GM10266 (cell line): ENCODE measurements around the gene DNAH12.
A peak's percentile ranks its signal among the peaks of the same experiment; 100 is the strongest.

Experiments
- DNase-seq: peaks from one replicate; pipeline ENCODE4 v3.0.0; 2012; ENCODE audit errors: extremely low spot score
- TF ChIP-seq, protein P1 (sequence below): IDR thresholded peaks from 2 replicates; pipeline ENCODE4 v1.5.1; 2012; ENCODE audit warnings: mild to moderate bottlenecking, low read depth; ENCODE audit not compliant: control insufficient read depth, insufficient read depth; ENCODE audit errors: missing control alignments

Gene DNAH12

DNA sequence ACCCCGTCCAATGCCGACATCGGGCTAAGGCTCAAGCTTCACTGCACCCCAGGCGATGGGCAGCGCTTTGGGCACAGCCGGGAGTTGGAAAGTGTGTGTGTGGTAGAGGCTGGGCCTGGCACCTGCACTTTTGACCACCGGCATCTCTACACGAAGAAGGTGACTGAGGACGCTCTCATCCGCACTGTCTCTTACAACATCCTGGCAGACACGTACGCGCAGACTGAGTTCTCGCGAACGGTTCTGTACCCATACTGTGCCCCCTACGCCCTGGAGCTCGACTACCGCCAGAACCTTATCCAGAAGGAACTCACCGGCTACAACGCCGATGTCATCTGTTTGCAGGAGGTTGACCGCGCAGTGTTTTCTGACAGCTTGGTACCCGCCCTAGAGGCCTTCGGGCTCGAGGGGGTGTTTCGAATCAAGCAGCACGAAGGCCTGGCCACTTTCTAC, 13.0 kb upstream of the DNAH12 start:
- peak; percentile 29 for DNase-seq
- TF ChIP-seq, protein P1, sequence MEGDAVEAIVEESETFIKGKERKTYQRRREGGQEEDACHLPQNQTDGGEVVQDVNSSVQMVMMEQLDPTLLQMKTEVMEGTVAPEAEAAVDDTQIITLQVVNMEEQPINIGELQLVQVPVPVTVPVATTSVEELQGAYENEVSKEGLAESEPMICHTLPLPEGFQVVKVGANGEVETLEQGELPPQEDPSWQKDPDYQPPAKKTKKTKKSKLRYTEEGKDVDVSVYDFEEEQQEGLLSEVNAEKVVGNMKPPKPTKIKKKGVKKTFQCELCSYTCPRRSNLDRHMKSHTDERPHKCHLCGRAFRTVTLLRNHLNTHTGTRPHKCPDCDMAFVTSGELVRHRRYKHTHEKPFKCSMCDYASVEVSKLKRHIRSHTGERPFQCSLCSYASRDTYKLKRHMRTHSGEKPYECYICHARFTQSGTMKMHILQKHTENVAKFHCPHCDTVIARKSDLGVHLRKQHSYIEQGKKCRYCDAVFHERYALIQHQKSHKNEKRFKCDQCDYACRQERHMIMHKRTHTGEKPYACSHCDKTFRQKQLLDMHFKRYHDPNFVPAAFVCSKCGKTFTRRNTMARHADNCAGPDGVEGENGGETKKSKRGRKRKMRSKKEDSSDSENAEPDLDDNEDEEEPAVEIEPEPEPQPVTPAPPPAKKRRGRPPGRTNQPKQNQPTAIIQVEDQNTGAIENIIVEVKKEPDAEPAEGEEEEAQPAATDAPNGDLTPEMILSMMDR: no peak

DNA sequence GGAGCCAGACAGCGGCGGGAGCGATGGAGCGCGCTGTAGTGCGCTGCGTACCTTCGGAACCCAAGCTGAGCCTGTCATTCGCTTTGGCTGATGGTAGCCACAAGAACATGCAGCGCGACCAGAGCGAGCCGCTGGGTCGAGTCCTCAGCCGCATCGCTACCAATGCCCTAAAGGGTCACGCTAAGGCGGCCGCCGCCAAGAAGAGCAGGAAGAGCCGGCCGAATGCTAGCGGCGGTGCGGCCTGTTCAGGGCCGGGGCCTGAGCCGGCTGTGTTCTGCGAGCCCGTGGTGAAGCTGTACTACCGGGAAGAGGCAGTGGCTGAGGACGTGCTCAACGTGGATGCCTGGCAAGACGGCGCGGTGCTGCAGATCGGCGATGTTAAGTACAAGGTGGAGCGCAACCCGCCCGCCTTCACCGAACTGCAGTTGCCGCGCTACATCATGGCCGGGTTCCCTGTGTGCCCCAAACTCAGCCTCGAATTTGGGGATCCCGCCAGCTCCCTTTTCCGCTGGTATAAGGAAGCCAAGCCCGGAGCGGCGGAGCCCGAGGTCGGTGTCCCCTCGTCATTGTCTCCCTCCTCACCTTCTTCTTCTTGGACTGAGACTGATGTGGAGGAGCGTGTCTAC, 12.4 kb upstream of the DNAH12 start:
- DNase-seq: peak; percentile 14
- TF ChIP-seq, protein P1: no peak

DNA sequence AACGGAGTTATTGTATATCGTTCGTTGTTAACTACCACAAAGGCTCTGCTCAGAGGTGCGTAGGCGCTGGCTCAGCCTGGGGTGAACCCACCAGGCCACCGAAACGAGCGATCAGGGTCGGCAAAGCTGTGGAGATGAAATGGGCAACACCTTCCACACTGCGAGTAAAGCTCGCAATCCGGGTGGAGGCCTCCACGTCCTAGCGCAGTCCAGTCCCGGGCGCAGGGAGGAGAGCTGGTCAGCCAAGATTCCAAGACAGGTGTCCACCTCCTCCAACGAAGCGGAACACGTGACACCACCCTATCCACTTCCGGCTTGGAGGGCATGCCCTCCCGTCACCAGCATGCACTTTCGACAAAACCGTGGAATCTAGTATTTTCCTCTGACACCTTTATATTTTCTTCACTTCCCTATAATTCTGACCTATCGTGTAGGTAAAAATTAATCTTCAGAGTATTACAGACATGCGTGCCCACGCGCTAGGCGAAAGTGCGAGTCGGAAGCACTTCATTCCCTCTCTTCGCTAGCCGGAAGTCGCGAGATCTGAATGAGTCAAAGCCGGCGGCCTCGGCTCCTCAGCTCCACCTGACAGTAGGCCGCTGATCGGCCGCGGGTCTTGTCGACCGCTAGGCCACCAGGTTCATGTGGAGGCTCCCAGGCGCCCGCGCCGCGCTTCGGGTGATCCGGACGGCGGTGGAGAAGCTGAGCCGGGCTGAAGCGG, 11.8 kb upstream of the DNAH12 start, which contains the start of gene PDE12:
PDE12 (plus strand) TSS at position 537 of the 721 bp plus-strand sequence; CDS start at position 643, 106 bp downstream.
- TF ChIP-seq, protein P1: no peak
- peak; percentile 78 for DNase-seq

DNA sequence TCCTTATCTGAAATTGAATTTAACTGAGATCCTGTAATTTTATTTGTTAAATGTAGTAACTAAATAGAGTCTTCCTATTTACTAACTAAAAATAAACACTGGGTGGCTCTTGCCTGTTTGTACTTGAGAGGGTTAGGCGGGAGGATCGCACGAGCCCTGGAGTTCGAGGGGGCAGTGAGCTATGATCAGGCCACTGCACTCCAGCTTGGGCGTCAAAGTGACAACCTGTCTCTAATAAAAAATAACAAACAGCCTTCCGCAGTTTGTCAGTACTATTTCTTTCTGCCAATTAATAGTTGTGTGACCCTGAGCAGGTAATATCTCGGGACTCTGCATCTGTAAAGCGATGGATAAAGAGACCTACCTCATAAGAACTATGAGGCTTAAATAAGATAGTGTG, 11.2 kb upstream of the DNAH12 start:
- TF ChIP-seq, protein P1: no peak
- no peak for DNase-seq

DNA sequence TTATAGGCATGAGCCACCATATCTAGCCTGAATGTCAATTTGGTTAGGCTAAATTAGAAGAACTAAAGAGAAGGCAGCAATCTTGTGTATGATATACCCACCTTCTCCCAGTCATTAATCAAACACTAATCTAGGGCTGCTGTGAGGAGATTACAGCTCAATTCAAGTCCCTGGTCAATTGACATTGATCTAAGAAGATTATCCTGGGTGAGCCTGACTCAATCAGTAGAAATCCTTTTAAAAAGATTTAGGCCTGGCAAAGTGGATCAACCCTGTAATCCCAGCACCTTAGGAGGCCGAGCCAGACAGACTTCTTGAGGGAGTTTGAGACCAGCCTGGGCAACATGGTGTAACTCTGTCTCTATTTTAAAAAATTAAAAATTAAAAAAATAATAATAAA, 2.5 kb upstream of the DNAH12 start:
- TF ChIP-seq, protein P1: no peak
- no peak for DNase-seq

DNA sequence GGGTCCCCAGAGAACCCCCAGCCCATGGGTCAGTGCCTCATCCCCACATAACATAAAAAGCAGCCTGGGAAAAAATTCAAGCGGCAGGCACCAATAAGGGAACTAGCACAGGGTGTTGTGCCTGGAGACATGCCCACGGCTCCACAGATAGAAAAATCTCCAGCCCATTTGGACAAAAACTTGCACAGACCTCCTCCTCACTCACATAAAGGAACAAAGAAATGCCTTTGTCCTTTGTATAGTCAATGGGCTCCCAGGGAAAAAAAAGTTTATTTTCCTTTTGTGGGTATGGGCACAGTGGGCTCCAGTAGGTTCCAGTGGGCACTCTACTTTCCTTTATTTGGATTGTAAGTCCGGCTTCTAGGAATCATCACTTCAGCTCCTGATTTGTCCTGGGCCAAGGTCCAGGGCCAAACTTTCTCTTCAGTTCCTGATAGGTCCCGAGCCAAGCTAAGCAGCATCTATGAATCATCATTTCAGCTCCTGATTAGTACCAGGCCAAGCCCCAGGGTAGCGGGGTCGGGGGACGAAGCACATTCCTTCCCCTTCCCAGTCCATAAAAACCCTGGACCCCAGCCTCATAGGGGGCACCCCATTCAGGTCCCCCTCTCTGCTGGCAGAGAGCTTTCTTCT, 1.6 kb upstream of the DNAH12 start:
- no peak for DNase-seq

More for the DNA sequence above, 1.6 kb upstream of the DNAH12 start:
- TF ChIP-seq, protein P1: no peak
